Spleen (tissue), 7 donors: ENCODE results near the gene GPRC5D.

Experiments used
- CTCF ChIP-seq, 11 experiments: fragments of 200-600 bp in 7 of 11; fragments of 450-650 bp in 4 of 11; sonication (generic) in 4 of 11; IDR thresholded peaks in 8 of 11; conservative IDR thresholded peaks in 3 of 11; 1 replicate in 7 of 11; 2 replicates in 4 of 11; pipeline versions ENCODE4 v1.4.0 to v1.8.0; 2016 to 2021; ENCODE audit warnings: antibody characterized with exemption in 11 of 11, inconsistent platforms in 4 of 11, mild to moderate bottlenecking in 1 of 11
- POLR2A ChIP-seq, 3 donors: fragments of 450-650 bp; IDR thresholded peaks; one replicate each; pipeline ENCODE4 v1.5.1; 2017; ENCODE audit warnings: antibody characterized with exemption in 3 of 3, mild to moderate bottlenecking in 1 of 3
- POLR2AphosphoS5 ChIP-seq, 3 donors: sonication (generic); formaldehyde crosslinking; IDR thresholded peaks; one replicate each; pipeline ENCODE4 v1.5.1; 2017; ENCODE audit warnings: antibody characterized with exemption in 3 of 3
- donor health status: DM: no; HTN: no; CAD: no; lungs with moderate emphysema.
- donor health status: DM: no; HTN: no; CAD: no.
- donor health status: DM: no; HTN: no; CAD: no.

DNA sequence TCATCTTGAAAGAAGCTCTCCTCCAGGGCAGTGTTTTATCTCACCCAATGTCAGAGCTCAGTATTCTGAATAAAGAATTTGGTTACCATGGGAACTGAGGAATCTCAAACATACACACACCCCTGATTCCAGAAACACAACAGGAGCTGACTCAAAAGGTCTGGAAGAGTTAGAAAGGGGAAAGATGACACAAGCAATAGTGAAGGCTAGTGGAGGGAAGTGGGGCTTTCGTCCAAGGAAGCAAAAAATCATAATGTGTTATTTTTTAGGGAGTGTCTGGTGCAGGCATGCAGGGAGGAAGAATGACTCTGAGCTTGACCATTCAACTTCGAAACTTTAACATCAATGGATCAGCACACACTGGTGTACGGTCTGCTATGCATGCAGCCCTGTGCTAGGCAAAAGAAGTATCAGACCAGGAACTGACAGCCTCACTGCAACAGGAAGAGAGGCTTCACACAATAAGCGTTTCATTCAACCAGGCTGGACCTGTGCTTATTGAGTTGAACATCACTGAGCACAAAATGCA is 27.8 kb upstream of the GPRC5D start:
- TF ChIP-seq CTCF (IDR thresholded peaks at IDR 0.05 in 8 of 11, conservative IDR thresholded peaks at IDR 0.05 in 3 of 11) (no peak), POLR2A (IDR thresholded peaks at IDR 0.05) (no peak), POLR2AphosphoS5 (IDR thresholded peaks at IDR 0.05) (no peak)
